ENCODE data around the gene PEX7. TPM values are rescaled to one million over a fixed set of nuclear protein-coding genes. Genes with fewer than 3 reads are reported as not detected.
"Not testable (repeated sequence)": the region's sequence is repeated elsewhere in the genome, so short reads cannot be mapped to it uniquely, and the experiment has no call there.

Gene PEX7
- total RNA-seq, 1 experiment from 2014 or later, result 8.1 TPM

DNA sequence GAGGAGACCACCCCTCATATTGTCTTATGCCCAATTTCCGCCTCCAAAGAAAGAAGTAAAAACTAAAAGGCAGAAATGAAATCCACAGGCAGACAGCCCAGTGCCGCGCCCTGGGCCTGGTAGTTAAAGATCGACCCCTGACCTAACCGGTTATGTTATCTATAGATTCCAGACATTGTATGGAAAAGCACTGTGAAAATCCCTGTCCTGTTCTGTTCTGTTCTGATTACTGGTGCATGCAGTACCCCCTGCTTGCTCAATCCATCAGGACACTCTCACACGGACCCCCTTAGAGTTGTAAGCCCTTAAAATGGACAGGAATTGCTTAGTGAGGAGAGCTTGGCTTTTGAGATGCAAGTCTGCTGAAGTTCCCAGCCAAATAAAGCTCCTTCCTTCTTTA is 137.5 kb downstream of the PEX7 start:
- H3K4me1 ChIP-seq (ENCODE audit: control insufficient read depth in 1 of 2, insufficient read depth in 2 of 2, low read length in 2 of 2); intact Hi-C loops (cut with micrococcal nuclease); DNase-seq (ENCODE audit: low read depth, low spot score); H3K27ac ChIP-seq (ENCODE audit: low read depth, low read length); H2AFZ ChIP-seq (ENCODE audit: low read depth, low read length, poor library complexity, severe bottlenecking); H3K9me2 ChIP-seq (ENCODE audit: insufficient read depth); POLR2A ChIA-PET; H3K36me3 ChIP-seq (ENCODE audit: control insufficient read depth in 1 of 2, insufficient read depth in 2 of 2, low read length in 2 of 2); BruUV-seq (replicated peaks); H3K79me2 ChIP-seq (ENCODE audit: insufficient read depth, low read length); H3K9ac ChIP-seq (ENCODE audit: low read length); ATAC-seq; H4K20me1 ChIP-seq (ENCODE audit: insufficient read depth); H3K27me3 ChIP-seq (ENCODE audit: insufficient read depth, low read length); H3K9me3 ChIP-seq (ENCODE audit: control insufficient read depth in 1 of 2, insufficient read depth in 1 of 2, low read depth in 1 of 2, low read length in 2 of 2); CTCF ChIA-PET; H3K4me3 ChIP-seq (replicated peaks in 1 of 2; ENCODE audit: low read depth in 1 of 2, low read length in 2 of 2); H3K4me2 ChIP-seq (ENCODE audit: low read length); RAD21 ChIA-PET (ENCODE audit: low non-redundant PET in 1 of 2, low total read pairs in 2 of 2, uncharacterized antibody in 2 of 2, unreplicated experiment in 2 of 2): not testable (repeated sequence)

DNA sequence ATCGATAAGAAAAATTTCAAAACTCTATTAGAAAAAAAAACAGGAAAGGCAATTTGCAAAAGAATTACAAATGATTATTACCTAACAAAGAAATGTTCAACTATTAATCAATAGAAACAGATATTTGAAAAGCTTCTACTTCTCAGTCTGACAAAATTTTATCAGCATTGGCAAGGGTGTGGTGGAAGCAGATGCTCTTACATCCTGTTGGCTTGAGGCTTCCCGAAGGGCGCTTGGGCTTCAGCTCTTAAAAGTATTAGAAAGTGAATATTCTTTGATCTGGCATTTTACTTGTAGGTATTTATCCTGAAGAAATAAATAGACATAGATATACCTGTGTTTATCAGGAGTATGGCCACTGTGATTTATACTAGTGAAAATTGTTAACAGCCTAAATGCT is 138.4 kb downstream of the PEX7 start:
- Histone ChIP-seq H3K4me2 (ENCODE audit: low read length) (no peak overlapping the region), H2AFZ (ENCODE audit: low read depth, low read length, poor library complexity, severe bottlenecking) (no peak overlapping the region), H3K27me3 (ENCODE audit: insufficient read depth, low read length) (no peaks in the 10 kb centered on the region), H3K9ac (ENCODE audit: low read length) (no peak overlapping the region), H3K36me3 (ENCODE audit: control insufficient read depth in 1 of 2, insufficient read depth in 2 of 2, low read length in 2 of 2) (no peaks in the 10 kb centered on the region), H3K4me3 (replicated peaks in 1 of 2; ENCODE audit: low read depth in 1 of 2, low read length in 2 of 2) (no peak overlapping the region), H3K9me3 (ENCODE audit: control insufficient read depth in 1 of 2, insufficient read depth in 1 of 2, low read depth in 1 of 2, low read length in 2 of 2) (no peaks in the 10 kb centered on the region), H3K9me2 (ENCODE audit: insufficient read depth) (no peaks in the 10 kb centered on the region), H3K79me2 (ENCODE audit: insufficient read depth, low read length) (no peaks in the 10 kb centered on the region), H3K27ac (ENCODE audit: low read depth, low read length) (no peak overlapping the region), H3K4me1 (ENCODE audit: control insufficient read depth in 1 of 2, insufficient read depth in 2 of 2, low read length in 2 of 2) (no peaks in the 10 kb centered on the region; a peak in 1 of 4 replicates), H4K20me1 (ENCODE audit: insufficient read depth) (no peaks in the 10 kb centered on the region)
- TF ChIP-seq, protein P1, sequence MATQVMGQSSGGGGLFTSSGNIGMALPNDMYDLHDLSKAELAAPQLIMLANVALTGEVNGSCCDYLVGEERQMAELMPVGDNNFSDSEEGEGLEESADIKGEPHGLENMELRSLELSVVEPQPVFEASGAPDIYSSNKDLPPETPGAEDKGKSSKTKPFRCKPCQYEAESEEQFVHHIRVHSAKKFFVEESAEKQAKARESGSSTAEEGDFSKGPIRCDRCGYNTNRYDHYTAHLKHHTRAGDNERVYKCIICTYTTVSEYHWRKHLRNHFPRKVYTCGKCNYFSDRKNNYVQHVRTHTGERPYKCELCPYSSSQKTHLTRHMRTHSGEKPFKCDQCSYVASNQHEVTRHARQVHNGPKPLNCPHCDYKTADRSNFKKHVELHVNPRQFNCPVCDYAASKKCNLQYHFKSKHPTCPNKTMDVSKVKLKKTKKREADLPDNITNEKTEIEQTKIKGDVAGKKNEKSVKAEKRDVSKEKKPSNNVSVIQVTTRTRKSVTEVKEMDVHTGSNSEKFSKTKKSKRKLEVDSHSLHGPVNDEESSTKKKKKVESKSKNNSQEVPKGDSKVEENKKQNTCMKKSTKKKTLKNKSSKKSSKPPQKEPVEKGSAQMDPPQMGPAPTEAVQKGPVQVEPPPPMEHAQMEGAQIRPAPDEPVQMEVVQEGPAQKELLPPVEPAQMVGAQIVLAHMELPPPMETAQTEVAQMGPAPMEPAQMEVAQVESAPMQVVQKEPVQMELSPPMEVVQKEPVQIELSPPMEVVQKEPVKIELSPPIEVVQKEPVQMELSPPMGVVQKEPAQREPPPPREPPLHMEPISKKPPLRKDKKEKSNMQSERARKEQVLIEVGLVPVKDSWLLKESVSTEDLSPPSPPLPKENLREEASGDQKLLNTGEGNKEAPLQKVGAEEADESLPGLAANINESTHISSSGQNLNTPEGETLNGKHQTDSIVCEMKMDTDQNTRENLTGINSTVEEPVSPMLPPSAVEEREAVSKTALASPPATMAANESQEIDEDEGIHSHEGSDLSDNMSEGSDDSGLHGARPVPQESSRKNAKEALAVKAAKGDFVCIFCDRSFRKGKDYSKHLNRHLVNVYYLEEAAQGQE (IDR thresholded peaks at IDR 0.05; ENCODE audit: low read depth), result no peak
- TF ChIP-seq POLR2AphosphoS5 (IDR thresholded peaks at IDR 0.05; ENCODE audit: low read depth, low read length), result no peak
- TF ChIP-seq RAD21 (IDR thresholded peaks at IDR 0.05; ENCODE audit: low read depth), result no peak
- TF ChIP-seq SIN3A (IDR thresholded peaks at IDR 0.05; ENCODE audit: low read depth), result no peak
- TF ChIP-seq TCF7L2 (IDR thresholded peaks at IDR 0.05; ENCODE audit: borderline replicate concordance, extremely low read depth, insufficient read depth, insufficient read length), result no peak
- TF ChIP-seq ELF1 (IDR thresholded peaks at IDR 0.05; ENCODE audit: borderline replicate concordance, low read depth), result no peak
- TF ChIP-seq, protein P2, sequence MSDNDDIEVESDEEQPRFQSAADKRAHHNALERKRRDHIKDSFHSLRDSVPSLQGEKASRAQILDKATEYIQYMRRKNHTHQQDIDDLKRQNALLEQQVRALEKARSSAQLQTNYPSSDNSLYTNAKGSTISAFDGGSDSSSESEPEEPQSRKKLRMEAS (IDR thresholded peaks at IDR 0.05), result no peak
- TF ChIP-seq EZH2 (IDR thresholded peaks at IDR 0.05), result no peak
- TF ChIP-seq EZH2phosphoT487 (IDR thresholded peaks at IDR 0.05; ENCODE audit: borderline replicate concordance), result no peak
- TF ChIP-seq SRF (IDR thresholded peaks at IDR 0.05; ENCODE audit: low read depth), result no peak
- TF ChIP-seq ZFX (IDR thresholded peaks at IDR 0.05), result no peak
- no peak for TF ChIP-seq EGR1 (IDR thresholded peaks at IDR 0.05; ENCODE audit: low read depth)
- no peak for TF ChIP-seq FOSL1 (IDR thresholded peaks at IDR 0.05; ENCODE audit: low read depth)
- no peak for TF ChIP-seq CBX3 (IDR thresholded peaks at IDR 0.05; ENCODE audit: low read depth)
- no peak for TF ChIP-seq JUND (IDR thresholded peaks at IDR 0.05)
- TF ChIP-seq, protein P3, sequence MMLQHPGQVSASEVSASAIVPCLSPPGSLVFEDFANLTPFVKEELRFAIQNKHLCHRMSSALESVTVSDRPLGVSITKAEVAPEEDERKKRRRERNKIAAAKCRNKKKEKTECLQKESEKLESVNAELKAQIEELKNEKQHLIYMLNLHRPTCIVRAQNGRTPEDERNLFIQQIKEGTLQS (IDR thresholded peaks at IDR 0.05), result no peak
- TF ChIP-seq ZNF274 (IDR thresholded peaks at IDR 0.05; ENCODE audit: low read depth, low read length), result no peak
- TF ChIP-seq POLR2A (IDR thresholded peaks at IDR 0.05; ENCODE audit: borderline replicate concordance, extremely low read depth, insufficient read depth, insufficient read length), result no peak
- no peak for TF ChIP-seq SP1 (IDR thresholded peaks at IDR 0.05; ENCODE audit: low read depth)
- ATAC-seq (no peak), DNase-seq (ENCODE audit: low read depth, low spot score) (no peak)
- intact Hi-C loops (cut with micrococcal nuclease), result no loop called here
- RAD21 ChIA-PET (ENCODE audit: low non-redundant PET in 1 of 2, low total read pairs in 2 of 2, uncharacterized antibody in 2 of 2, unreplicated experiment in 2 of 2), result no interaction called here
- CTCF ChIA-PET, result no interaction called here
- no TSS peak for BruUV-seq (replicated peaks)
- POLR2A ChIA-PET, result no interaction called here

Data from HCT116 (cell line).